ENCODE measurements around the gene IQGAP2.
"Not testable (repeated sequence)": the region's sequence is repeated elsewhere in the genome, so short reads cannot be mapped to it uniquely, and the experiment has no call there.

Gene IQGAP2

DNA sequence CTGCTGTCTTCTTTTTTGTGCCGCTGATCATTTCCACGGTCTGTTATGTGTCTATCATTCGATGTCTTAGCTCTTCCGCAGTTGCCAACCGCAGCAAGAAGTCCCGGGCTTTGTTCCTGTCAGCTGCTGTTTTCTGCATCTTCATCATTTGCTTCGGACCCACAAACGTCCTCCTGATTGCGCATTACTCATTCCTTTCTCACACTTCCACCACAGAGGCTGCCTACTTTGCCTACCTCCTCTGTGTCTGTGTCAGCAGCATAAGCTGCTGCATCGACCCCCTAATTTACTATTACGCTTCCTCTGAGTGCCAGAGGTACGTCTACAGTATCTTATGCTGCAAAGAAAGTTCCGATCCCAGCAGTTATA lies 329.9 kb downstream of the IQGAP2 start:
- no peak for DNase-seq (ENCODE audit: low read depth in 1 of 2, low spot score in 1 of 2)

DNA sequence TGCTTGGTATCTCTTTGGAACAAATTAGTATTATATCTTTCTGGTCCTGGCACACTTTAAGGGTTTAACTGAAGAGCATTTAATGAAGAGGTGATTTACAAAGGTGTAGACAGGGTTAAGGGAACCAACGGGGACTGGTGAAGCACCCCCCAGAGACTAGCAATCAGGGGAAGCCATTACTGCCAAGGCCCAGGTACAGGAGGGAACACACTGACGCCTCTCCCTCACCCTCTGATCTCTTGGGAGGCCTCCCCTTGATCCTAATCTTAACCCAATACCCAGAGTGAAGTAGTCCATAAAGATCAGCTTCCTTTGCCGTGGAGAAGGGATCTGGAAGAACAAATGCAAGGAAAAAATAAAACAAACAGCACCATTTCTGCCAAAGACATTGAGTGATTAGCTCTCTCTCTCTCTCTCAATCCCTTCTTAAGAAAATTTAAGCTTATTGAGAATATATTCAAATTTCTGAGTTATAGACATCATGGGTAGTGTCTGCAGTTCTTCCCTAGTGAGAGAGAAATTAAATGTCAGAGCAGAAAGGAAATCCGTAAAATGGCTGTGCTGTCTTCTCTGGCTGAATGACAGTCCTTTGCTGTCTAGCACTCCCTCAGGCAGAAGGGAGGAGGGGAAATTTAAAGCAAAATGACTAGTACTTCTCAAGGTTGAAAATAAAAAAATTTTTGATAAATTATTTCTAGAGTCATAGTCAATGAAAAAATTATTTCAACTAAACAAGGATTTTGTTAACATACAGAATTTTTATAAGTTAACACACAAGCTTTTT lies 332.9 kb downstream of the IQGAP2 start:
- DNase-seq (ENCODE audit: low read depth in 1 of 2, low spot score in 1 of 2): no peak

DNA sequence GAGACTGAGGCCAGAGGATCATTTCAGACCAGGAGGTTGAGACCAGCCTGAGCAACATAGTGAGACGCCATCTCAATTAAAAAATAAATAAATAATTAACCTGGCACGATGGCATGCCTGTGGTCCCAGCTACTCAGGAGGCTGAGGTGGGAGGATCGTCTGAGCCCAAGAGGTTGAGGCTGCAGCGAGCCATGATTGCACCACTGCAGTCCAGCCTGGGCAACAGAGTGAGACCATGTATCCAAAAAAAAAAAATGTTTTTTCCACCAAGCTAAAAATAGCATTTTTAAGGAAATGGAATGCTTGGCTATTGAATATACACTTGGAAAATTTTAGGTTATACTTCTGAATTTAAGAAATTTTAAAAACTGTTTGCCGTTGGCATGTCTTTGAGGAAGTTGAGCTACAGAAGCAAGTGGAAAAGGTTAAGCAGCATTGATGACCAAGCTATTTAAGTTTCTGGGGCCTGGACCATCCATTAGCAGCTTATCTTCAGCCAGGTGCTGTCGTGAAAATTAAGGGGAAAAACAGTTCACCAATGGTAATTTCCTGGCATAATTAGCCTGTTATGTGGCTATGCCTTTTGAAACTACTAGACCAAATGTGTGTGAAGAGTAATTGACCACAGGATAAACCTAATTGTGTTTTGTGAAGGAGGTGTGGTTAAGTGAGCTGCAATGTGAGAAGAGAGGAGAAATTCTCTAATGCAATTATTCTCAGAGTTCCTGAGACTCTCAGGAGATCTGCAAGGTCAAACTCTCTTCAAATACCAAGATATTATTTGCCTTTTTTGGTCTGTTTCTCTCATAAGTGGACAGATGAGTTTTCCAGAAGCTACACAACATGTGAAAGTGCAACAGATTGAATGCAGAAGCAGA lies 333.8 kb downstream of the IQGAP2 start:
- DNase-seq (ENCODE audit: low read depth in 1 of 2, low spot score in 1 of 2): no peak

DNA sequence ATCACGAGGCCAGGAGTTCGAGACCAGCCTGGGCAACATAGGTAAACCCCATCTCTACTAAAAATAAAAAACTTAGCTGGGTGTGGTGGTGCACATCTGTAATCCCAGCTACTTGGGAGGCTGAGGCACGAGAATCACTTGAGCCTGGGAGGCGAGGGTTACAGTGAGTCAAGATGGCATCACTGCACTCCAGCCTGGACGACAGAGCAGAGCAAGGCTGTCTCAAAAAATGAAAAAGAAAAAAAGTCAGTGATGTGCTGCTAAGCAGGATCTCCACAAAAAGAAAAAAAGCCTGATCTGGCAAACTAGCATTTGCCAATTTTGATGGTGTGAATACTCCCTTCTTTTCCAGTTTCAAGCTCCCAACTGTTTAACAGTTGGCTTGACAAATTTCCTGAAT lies 334.8 kb downstream of the IQGAP2 start:
- no peak for DNase-seq (ENCODE audit: low read depth in 1 of 2, low spot score in 1 of 2)

DNA sequence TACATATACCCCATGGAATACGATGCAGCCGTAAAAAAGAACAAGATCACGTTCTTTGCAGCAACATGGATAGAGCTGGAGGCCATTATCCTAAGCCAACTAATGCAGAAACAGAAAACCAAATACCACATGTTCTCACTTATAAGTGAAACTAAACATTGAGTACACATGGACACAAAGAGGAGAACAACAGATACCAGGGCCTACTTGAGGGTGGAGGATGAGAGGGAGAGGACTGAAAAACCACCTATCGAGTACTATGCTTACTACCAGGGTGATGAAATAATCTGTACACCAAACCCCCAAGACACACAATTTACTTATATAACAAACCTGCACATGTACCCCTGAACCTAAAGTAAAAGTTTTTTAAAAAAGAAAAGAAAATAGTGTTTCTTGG lies 338.4 kb downstream of the IQGAP2 start:
- DNase-seq (ENCODE audit: low read depth in 1 of 2, low spot score in 1 of 2): not testable (repeated sequence)

DNA sequence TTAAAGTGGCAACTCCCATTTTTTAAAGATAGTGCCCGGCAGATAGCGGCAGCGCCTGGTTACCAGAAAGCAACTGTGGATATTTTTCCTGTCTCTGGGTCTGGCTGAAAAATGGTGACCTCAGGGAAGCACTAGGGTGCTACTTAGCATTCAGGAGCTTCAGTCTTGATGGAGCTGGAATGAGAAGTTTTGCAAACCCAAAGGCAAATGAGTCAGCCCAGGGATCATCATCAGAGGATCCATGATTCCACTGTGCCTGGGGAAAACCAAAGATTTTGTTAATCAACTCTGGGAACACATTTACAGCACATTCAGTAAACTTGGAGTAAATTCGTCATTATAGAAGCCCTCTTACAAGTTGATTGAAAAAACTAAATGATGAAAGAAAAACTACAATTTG lies 339.5 kb downstream of the IQGAP2 start:
- DNase-seq (ENCODE audit: low read depth in 1 of 2, low spot score in 1 of 2): no peak

DNA sequence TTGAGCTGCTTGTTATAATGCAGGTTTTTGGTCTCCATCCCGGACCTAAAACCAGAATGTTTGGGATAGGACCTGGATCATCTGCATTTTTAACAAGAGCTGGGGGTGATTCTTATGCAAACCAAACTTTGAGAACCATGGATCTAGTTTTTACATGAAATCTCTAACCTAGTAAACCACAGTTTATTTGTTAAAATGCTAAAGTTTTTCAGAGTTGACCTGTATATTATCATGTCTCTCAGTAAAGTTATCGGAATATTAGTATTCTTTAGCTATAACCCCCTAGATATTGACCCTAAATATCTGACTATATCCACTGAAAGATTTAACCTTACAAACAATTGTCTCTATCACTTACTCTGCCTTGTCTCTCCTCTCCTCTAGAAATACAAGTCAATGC lies 341.5 kb downstream of the IQGAP2 start:
- no peak for DNase-seq (ENCODE audit: low read depth in 1 of 2, low spot score in 1 of 2)

DNA sequence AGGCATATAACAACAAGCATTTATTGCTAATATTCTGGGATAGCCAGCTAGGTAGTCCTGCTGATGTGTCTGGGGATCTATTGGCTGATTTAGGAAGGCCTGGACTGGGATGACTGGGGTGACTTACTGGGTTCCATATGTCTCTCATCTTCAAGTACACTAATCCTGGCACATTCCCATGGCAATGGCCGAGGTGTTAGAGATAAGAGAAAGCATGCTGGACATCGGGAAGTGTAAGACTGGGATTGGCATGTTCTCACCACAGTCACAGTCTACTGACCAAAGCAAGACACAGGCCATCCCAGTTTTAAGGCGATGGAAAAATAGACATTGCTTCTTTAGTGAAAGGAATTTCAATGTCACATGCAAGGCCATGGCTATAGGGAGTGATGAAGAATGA lies 342.6 kb downstream of the IQGAP2 start:
- no peak for DNase-seq (ENCODE audit: low read depth in 1 of 2, low spot score in 1 of 2)

DNA sequence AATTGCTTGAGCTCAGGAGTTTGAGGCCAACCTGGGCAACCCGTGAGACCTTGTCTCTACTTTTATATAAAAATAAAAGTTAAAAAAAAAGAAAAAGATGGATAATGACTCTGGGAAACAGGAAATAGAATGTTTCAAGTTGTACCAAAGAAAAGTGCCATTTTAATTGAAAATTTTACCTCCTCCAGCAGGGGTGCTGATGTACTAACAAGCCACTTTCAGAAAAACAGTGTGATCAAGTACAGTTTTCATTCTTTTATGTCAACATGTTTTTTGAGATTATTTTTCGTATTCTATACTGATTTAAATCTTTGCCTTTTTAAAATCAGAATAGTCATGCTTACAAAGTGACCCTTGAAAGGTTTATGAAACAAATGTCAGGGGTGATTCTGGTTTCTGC lies 343.6 kb downstream of the IQGAP2 start:
- DNase-seq (ENCODE audit: low read depth in 1 of 2, low spot score in 1 of 2): no peak

DNA sequence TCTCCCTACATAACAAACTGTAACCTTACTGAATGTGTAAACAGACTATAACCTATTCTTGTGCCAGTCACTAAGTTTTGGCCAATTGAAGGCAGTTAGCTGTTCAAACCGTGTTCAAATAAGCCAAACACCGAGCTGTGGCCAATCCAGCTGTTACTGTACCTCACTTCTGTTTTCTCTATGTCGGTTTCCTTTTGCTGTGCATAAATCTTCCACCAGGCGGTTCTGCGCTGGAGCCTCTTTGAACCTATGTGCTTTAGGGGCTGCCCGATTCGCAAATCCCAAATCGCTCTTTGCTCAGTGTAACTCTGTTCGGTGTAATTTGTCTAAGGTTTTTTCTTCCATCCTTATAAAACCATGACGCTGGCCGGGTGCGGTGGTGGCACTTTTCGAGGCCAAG lies 344.6 kb downstream of the IQGAP2 start:
- no peak for DNase-seq (ENCODE audit: low read depth in 1 of 2, low spot score in 1 of 2)

DNA sequence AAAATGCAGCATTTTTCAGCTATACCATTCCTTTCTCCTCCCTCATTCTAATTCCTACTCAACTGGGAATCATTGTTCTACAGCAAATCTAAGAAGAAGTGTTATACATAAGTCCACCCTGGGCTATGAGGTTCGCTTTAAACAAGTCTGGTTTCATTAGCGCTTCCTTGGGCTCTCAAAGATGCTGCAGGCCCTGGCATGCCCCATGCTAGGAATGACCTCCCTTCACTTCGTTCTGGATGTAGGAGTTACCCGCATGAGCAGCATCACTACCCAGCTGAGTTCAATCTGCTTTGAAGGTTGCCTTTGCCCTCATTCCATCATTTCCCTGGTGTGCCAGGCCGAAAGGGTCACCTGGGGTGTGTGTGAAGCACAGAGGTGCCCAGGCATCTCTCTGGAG lies 348.2 kb downstream of the IQGAP2 start:
- no peak for DNase-seq (ENCODE audit: low read depth in 1 of 2, low spot score in 1 of 2)

DNA sequence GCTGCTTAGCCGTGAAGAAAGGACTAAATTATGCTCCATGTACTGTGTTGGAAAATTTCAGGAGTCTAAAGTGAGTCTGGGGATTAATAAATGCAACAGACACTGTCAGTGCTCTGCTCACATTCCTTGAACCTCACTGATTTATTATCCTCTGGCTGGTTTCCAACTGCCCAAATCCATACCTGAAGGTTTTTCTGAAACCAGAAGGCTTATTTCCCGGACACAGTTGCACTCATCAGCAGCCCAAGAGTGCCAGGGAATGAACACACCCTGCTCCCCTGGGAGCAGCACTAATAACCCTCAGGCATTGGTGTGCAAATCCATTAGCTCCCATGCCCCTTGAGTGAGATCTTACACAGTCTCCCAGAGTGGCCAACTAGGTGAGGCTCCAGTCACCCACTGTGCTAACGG lies 351.6 kb downstream of the IQGAP2 start:
- DNase-seq (ENCODE audit: low read depth in 1 of 2, low spot score in 1 of 2): no peak

DNA sequence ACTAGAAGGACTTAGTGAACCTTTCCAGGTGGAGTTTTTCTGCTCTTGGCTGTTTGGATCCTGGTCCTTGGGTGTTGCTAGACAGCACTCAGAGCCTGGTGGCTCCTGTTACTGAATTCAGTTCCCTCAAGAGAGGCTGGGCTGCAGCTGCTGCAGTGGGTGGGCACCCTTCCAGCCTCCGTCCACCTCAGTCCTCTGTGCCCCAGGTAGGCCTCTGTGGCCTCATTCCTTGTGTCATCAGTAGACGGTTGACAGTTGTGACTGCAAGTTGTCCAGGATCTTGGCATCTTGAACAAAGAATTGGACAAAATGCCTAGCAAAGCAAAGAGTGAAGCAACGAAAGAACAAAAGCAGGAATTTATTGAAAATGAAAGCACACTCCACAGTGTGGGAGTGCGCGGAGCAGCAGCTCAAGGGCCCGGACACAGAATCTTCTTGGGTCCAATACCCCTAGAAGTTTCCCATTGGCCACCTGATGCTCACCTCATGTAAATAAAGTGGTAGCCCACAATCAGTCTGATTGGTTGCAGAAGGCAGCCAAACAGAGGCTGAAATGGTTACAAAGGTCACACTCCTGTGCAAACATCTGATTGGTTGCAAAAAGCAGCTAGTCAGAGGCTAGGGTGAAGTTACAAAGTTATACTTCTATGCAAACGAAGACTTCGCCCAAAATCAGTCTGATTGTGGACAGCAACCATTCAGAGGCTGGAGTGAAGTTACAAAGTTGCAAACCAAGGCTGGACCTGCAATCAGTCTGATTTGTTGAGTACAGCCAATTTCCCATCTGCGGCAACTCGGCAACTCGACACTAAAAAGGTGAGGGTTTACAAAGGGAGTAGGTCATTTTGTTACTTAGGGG lies 352.9 kb downstream of the IQGAP2 start:
- DNase-seq (ENCODE audit: low read depth in 1 of 2, low spot score in 1 of 2): no peak

DNA sequence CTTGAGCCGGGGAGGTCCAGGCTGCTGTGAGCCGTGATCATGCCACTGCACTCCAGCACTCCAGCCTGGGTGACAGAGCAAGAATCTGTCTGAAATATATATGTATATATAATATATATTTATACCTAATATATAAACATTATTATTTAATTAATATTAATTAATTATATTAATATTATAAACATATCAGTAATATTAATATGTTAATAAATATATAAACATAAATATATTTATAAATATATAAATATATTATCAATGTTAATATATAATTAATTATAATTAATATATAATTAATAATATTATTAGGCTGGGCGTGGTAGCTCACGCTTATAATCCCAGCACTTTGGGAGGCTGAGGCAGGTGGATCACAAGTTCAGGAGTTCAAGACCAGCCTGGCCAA lies 354.0 kb downstream of the IQGAP2 start:
- no peak for DNase-seq (ENCODE audit: low read depth in 1 of 2, low spot score in 1 of 2)
